Epithelial cell of esophagus (primary cell): ENCODE results near the gene RTL5.
"Not testable (repeated sequence)": the region's sequence is repeated elsewhere in the genome, so short reads cannot be mapped to it uniquely, and the experiment has no call there.

Experiments
- DNase-seq: peaks from one replicate; pipeline ENCODE4 v3.0.0; 2010; ENCODE audit warnings: low read depth
- H3K4me3 ChIP-seq: 2 replicates; pipeline ENCODE4 v1.5.1; 2011; ENCODE audit warnings: mild to moderate bottlenecking, low read length, control low read depth
- TF ChIP-seq, protein P1 (sequence below): IDR thresholded peaks from 2 replicates; pipeline ENCODE4 v1.5.1; 2011; ENCODE audit warnings: low read depth, mild to moderate bottlenecking, low read length, control low read depth, inconsistent platforms; ENCODE audit not compliant: insufficient read depth; ENCODE audit errors: missing control alignments

RTL5 gene

GRCh38 chrX:72131317-72132294 is at the start of gene RTL5:
Gene RTL5, minus strand, starts transcription at chrX:72131915.
- H3K4me3 ChIP-seq = peak within 1 kb of the TSS; percentile 8
- peak; percentile 51 for DNase-seq
- TF ChIP-seq, protein P1, sequence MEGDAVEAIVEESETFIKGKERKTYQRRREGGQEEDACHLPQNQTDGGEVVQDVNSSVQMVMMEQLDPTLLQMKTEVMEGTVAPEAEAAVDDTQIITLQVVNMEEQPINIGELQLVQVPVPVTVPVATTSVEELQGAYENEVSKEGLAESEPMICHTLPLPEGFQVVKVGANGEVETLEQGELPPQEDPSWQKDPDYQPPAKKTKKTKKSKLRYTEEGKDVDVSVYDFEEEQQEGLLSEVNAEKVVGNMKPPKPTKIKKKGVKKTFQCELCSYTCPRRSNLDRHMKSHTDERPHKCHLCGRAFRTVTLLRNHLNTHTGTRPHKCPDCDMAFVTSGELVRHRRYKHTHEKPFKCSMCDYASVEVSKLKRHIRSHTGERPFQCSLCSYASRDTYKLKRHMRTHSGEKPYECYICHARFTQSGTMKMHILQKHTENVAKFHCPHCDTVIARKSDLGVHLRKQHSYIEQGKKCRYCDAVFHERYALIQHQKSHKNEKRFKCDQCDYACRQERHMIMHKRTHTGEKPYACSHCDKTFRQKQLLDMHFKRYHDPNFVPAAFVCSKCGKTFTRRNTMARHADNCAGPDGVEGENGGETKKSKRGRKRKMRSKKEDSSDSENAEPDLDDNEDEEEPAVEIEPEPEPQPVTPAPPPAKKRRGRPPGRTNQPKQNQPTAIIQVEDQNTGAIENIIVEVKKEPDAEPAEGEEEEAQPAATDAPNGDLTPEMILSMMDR = no peak

- TF ChIP-seq, protein P1 = no peak
- DNase-seq = no peak
- H3K4me3 ChIP-seq = peak overlapping the region; percentile 72
Measured at GRCh38 chrX:72180539-72180938, 48.8 kb upstream of the RTL5 start.

- TF ChIP-seq, protein P1 = no peak
- H3K4me3 ChIP-seq = no peak overlapping the region
- no peak for DNase-seq
Measured at GRCh38 chrX:72176981-72177380, 45.3 kb upstream of the RTL5 start.

DNA sequence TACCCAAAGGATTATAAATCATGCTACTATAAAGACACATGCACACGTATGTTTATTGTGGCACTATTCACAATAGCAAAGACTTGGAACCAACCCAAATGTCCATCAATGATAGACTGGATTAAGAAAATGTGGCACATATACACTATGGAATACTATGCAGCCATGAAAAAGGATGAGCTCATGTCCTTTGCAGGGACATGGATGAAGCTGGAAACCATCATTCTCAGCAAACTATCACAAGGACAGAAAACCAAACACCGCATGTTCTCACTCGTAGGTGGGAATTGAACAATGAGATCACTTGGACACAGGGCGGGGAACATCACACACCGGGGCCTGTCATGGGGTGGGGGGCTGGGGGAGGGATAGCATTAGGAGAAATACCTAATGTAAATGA is 44.6 kb upstream of the RTL5 start:
- not testable (repeated sequence) for DNase-seq, H3K4me3 ChIP-seq

GRCh38 chrX:72169008-72169728 is 37.5 kb upstream of the RTL5 start:
- no peak for DNase-seq
- no peak overlapping the region for H3K4me3 ChIP-seq
- TF ChIP-seq, protein P1 = no peak

GRCh38 chrX:72165551-72165950 is 33.8 kb upstream of the RTL5 start:
- H3K4me3 ChIP-seq = no peak overlapping the region
- DNase-seq = no peak
- TF ChIP-seq, protein P1 = no peak

DNA sequence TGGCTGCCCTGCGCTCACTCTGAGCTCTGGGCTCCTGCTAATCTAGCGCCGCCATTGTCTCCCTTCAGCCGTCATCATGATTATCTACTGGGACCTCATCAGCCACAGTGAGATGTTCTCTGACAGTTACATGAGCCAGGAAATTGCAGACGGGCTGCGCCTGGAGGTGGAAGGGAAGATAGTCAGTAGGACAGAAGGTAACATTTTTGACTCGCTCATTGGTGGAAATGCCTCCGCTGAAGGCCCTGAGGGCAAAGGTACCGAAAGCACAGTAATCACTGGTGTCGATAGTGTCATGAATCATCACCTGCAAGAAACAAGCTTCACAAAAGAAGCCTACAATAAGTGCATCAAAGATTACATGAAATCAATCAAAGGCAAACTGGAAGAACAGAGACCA is 28.1 kb upstream of the RTL5 start:
- DNase-seq = peak; percentile 31
- TF ChIP-seq, protein P1 = no peak
- no peak overlapping the region for H3K4me3 ChIP-seq
